CD14-positive monocyte (primary cell): Measurements from ENCODE around the gene TP73. TPM values are rescaled to one million over a fixed set of nuclear protein-coding genes. Genes with fewer than 3 reads are reported as not detected.

Source experiments
- DNase-seq, 3 donors: peaks; one replicate each; pipeline ENCODE4 v3.0.0-alpha.2; 2011 to 2022
- H2AFZ ChIP-seq: 2 replicates; pipeline ENCODE4 v1.6.0; 2012; ENCODE audit warnings: mild to moderate bottlenecking, low read depth, low read length, inconsistent platforms; ENCODE audit not compliant: insufficient read depth, poor library complexity, severe bottlenecking
- H3K27ac ChIP-seq, 2 donors: 1 replicate in 1 of 2; 2 replicates in 1 of 2; pipeline ENCODE4 v1.5.1; 2012 to 2013; ENCODE audit warnings: low read length in 2 of 2, control low read depth in 1 of 2, inconsistent platforms in 1 of 2, low read depth in 1 of 2, mild to moderate bottlenecking in 1 of 2
- H3K27me3 ChIP-seq, 2 donors: one replicate each; pipeline versions ENCODE4 v1.6.0 to v1.6.1; 2011 to 2013; ENCODE audit warnings: low read length in 2 of 2; ENCODE audit not compliant: control insufficient read depth in 2 of 2, insufficient read depth in 2 of 2
- H3K36me3 ChIP-seq, 2 donors: replicated peaks in 1 of 2; 1 replicate in 1 of 2; 2 replicates in 1 of 2; pipeline versions ENCODE4 v1.5.1 to v1.6.1; 2012 to 2013; ENCODE audit warnings: low read length in 2 of 2, control low read depth in 1 of 2, inconsistent platforms in 1 of 2, mild to moderate bottlenecking in 1 of 2; ENCODE audit not compliant: insufficient read depth in 2 of 2, control insufficient read depth in 1 of 2
- H3K4me1 ChIP-seq, 2 donors: 1 replicate in 1 of 2; 2 replicates in 1 of 2; pipeline versions ENCODE4 v1.5.1 to v1.6.1; 2012 to 2013; ENCODE audit warnings: low read length in 2 of 2, control low read depth in 1 of 2, inconsistent platforms in 1 of 2, mild to moderate bottlenecking in 1 of 2, moderate library complexity in 1 of 2; ENCODE audit not compliant: insufficient read depth in 2 of 2, control insufficient read depth in 1 of 2
- H3K4me2 ChIP-seq: replicated peaks from 2 replicates; pipeline ENCODE3; 2012; ENCODE audit warnings: low read length, moderate library complexity, mild to moderate bottlenecking; ENCODE audit not compliant: poor library complexity, severe bottlenecking; ENCODE audit errors: extremely low read depth
- H3K4me3 ChIP-seq, 3 experiments: fragments of 200-600 bp in 1 of 3; sonication (generic) in 1 of 3; replicated peaks in 1 of 3; 1 replicate in 2 of 3; 2 replicates in 1 of 3; pipeline ENCODE4 v1.5.1; 2011 to 2013; ENCODE audit warnings: low read length in 3 of 3, mild to moderate bottlenecking in 3 of 3, control low read depth in 2 of 3, low read depth in 2 of 3, inconsistent platforms in 1 of 3, moderate library complexity in 1 of 3
- H3K79me2 ChIP-seq: 2 replicates; pipeline ENCODE4 v1.6.0; 2012; ENCODE audit warnings: mild to moderate bottlenecking, control low read depth, inconsistent platforms, low read length, moderate library complexity; ENCODE audit not compliant: insufficient read depth
- H3K9ac ChIP-seq: 2 replicates; pipeline ENCODE4 v1.6.0; 2017; ENCODE audit warnings: low read length, mild to moderate bottlenecking; ENCODE audit not compliant: insufficient read depth, poor library complexity, severe bottlenecking
- H3K9me3 ChIP-seq, 2 donors: replicated peaks in 1 of 2; 1 replicate in 1 of 2; 2 replicates in 1 of 2; pipeline versions ENCODE4 v1.5.1 to v1.6.1; 2012 to 2013; ENCODE audit warnings: low read length in 2 of 2, control low read depth in 1 of 2; ENCODE audit not compliant: control insufficient read depth in 1 of 2, insufficient read depth in 1 of 2
- H4K20me1 ChIP-seq: 2 replicates; pipeline ENCODE4 v1.6.0; 2012; ENCODE audit warnings: mild to moderate bottlenecking, low read length, control low read depth, moderate library complexity; ENCODE audit not compliant: insufficient read depth
- H3K27ac Mint-ChIP-seq, 7 donors: one replicate each; pipeline ENCODE4 v1.8.0; 2020; ENCODE audit warnings: mild to moderate bottlenecking in 7 of 7, mixed read lengths in 7 of 7, moderate library complexity in 6 of 7, inconsistent platforms in 2 of 7
- H3K27me3 Mint-ChIP-seq, 3 donors: one replicate each; pipeline ENCODE4 v1.8.0; 2021 to 2022; ENCODE audit warnings: low read depth in 3 of 3, mild to moderate bottlenecking in 3 of 3, mixed read lengths in 3 of 3, moderate library complexity in 3 of 3, inconsistent platforms in 1 of 3
- H3K36me3 Mint-ChIP-seq, 2 donors: one replicate each; pipeline ENCODE4 v1.8.0; 2020; ENCODE audit warnings: mixed read lengths in 2 of 2, inconsistent platforms in 1 of 2, mild to moderate bottlenecking in 1 of 2
- H3K4me1 Mint-ChIP-seq: one replicate; pipeline ENCODE4 v1.8.0; 2020; ENCODE audit warnings: mild to moderate bottlenecking, mixed read lengths
- H3K4me3 Mint-ChIP-seq, 2 donors: one replicate each; pipeline ENCODE4 v1.8.0; 2020; ENCODE audit warnings: mild to moderate bottlenecking in 2 of 2, mixed read lengths in 2 of 2, moderate library complexity in 1 of 2
- H3K9me3 Mint-ChIP-seq, 7 donors: one replicate each; pipeline ENCODE4 v1.8.0; 2020 to 2022; ENCODE audit warnings: mixed read lengths in 7 of 7, mild to moderate bottlenecking in 6 of 7, moderate library complexity in 6 of 7, inconsistent platforms in 2 of 7
- CTCF ChIP-seq: fragments of 200-600 bp; IDR thresholded peaks from one replicate; pipeline ENCODE4 v1.8.0; 2022; ENCODE audit warnings: antibody characterized with exemption, mild to moderate bottlenecking
- WGBS: methylation state at CpG from one replicate; pipeline ENCODE4 v1.1.5; 2013; ENCODE audit warnings: missing lambda C conversion rate; ENCODE audit not compliant: insufficient coverage; 5-methylcytosine and 5-hydroxymethylcytosine counted together
- intact Hi-C, 2 donors: fragments of 100-400 bp; cut with micrococcal nuclease; formaldehyde crosslinking; loops; one replicate each; pipeline versions ENCODE4 v1.15.0 to v1.15.1; 2023
- polyA plus RNA-seq, 3 donors: library from polyadenylated mRNA; depleted of rRNA in 1 of 3; unstranded in 2 of 3; stranded (reverse) in 1 of 3; fragments of 300-500 nt in 2 of 3; fragments of >200 nt in 1 of 3; fragmentation: Illumina TruSeq in 2 of 3; gene quantifications; 1 replicate in 2 of 3; 2 replicates in 1 of 3; pipeline ENCODE4 v1.2.3, GENCODE V29; 2012 to 2021

The TP73 gene
- polyA plus RNA-seq, 3 donors = 0.21 to 0.42 TPM; not detected in 1

DNA sequence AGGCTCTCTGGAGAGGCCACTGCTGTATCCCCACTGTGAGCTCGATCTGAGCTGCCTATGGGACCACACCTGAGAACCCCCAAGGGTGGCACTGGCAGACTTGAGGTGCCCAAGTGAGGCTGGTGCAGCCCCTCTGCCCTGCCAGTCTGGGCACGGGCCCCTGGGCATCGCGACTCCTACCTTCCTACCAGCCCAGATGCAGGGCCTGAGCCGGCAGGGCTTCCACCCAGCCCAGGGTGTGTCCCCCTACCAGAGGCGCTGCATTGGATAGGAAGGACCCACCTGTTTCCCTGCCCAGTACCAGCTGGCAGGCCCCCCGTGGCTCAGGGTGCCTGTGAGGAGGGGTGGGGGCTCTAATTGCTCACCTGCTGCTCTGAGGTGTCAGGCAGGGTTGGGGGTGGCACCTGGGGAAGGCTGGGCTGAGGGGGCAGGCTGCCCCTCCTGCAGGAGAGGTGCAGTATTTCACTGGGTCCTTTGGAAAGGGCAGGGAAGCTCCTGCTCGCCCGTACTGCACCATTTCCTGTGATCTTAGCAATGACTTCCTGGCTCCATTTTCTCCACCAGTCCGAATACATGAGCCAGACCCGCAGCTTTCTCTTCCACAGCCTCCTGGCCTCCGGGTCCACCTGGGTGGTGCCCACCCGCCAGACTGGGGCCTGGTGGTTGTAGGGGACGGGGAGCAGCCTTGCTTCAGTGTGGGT lies 11.8 kb downstream of the TP73 start:
- H2AFZ ChIP-seq = peak overlapping the region; percentile 62
- peaks cover 34 to 39% of the 10 kb centered on the region in 2 donors for H3K4me1 ChIP-seq
- peaks cover 3 to 19% (median 7%) of the 10 kb centered on the region in 3 donors for H3K27me3 Mint-ChIP-seq
- H3K36me3 Mint-ChIP-seq = peaks cover 0 to 2% of the 10 kb centered on the region in 2 donors
- no peaks in the 10 kb centered on the region for H3K36me3 ChIP-seq
- H3K4me3 Mint-ChIP-seq = no peak overlapping the region
- intact Hi-C loops = no loop called here
- no peaks in the 10 kb centered on the region for H3K9me3 Mint-ChIP-seq
- H3K9me3 ChIP-seq = no peaks in the 10 kb centered on the region
- H3K27ac ChIP-seq = no peak overlapping the region
- H3K27me3 ChIP-seq = no peaks in the 10 kb centered on the region
- whole genome bisulfite sequencing = 77% methylated on average over 6 of the region's 14 CpGs
- DNase-seq = no peak
- peaks cover 24% of the 10 kb centered on the region for H3K4me1 Mint-ChIP-seq
- H3K27ac Mint-ChIP-seq = no peak overlapping the region
- H3K4me2 ChIP-seq = no peak overlapping the region
- no peaks in the 10 kb centered on the region for H4K20me1 ChIP-seq
- H3K79me2 ChIP-seq = no peaks in the 10 kb centered on the region
- no peak overlapping the region for H3K4me3 ChIP-seq
- H3K9ac ChIP-seq = no peak overlapping the region
- no peak for TF ChIP-seq CTCF

GRCh38 chr1:3664700-3665375 lies 12.5 kb downstream of the TP73 start:
- no peak for TF ChIP-seq CTCF
- peaks cover 2 to 16% (median 7%) of the 10 kb centered on the region in 3 donors for H3K27me3 Mint-ChIP-seq
- H3K4me3 Mint-ChIP-seq = no peak overlapping the region
- H3K27ac Mint-ChIP-seq = no peak overlapping the region
- no peaks in the 10 kb centered on the region for H4K20me1 ChIP-seq
- H3K36me3 ChIP-seq = no peaks in the 10 kb centered on the region
- H3K9ac ChIP-seq = no peak overlapping the region
- no peak for DNase-seq
- no peaks in the 10 kb centered on the region for H3K9me3 ChIP-seq
- 90% methylated on average over 10 of the region's 14 CpGs for WGBS
- no peak overlapping the region for H3K4me2 ChIP-seq
- H3K4me3 ChIP-seq = no peak overlapping the region
- H3K79me2 ChIP-seq = no peaks in the 10 kb centered on the region
- H3K27ac ChIP-seq = no peak overlapping the region
- intact Hi-C loops = no loop called here
- H3K4me1 ChIP-seq = peaks cover 37 to 46% of the 10 kb centered on the region in 2 donors
- no peaks in the 10 kb centered on the region for H3K9me3 Mint-ChIP-seq
- H3K27me3 ChIP-seq = peaks cover 0 to 1% of the 10 kb centered on the region in 2 donors
- peaks cover 0 to 2% of the 10 kb centered on the region in 2 donors for H3K36me3 Mint-ChIP-seq
- peak overlapping the region; percentile 62 for H2AFZ ChIP-seq
- peaks cover 24% of the 10 kb centered on the region for H3K4me1 Mint-ChIP-seq
